Glutamatergic neuron (in vitro differentiated cells): ENCODE results near the gene RAPGEFL1. TPM values are rescaled to one million over a fixed set of nuclear protein-coding genes. Genes with fewer than 3 reads are reported as not detected.
"Not testable (repeated sequence)": the region's sequence is repeated elsewhere in the genome, so short reads cannot be mapped to it uniquely, and the experiment has no call there.

ENCODE experiments used
- DNase-seq: peaks from one replicate; pipeline ENCODE4 v3.0.0; 2022
- H3K27ac Mint-ChIP-seq: one replicate; pipeline ENCODE4 v1.8.0; 2020; ENCODE audit warnings: mild to moderate bottlenecking, mixed read lengths, inconsistent platforms; ENCODE audit not compliant: unreplicated experiment
- H3K27me3 Mint-ChIP-seq: one replicate; pipeline ENCODE4 v1.8.0; 2020; ENCODE audit warnings: mild to moderate bottlenecking, moderate library complexity, mixed read lengths, inconsistent platforms; ENCODE audit not compliant: unreplicated experiment
- H3K36me3 Mint-ChIP-seq: one replicate; pipeline ENCODE4 v1.8.0; 2020; ENCODE audit warnings: mild to moderate bottlenecking, mixed read lengths, inconsistent platforms; ENCODE audit not compliant: unreplicated experiment
- H3K4me1 Mint-ChIP-seq: one replicate; pipeline ENCODE4 v1.8.0; 2020; ENCODE audit warnings: mild to moderate bottlenecking, low read depth, mixed read lengths, inconsistent platforms; ENCODE audit not compliant: unreplicated experiment
- H3K4me3 Mint-ChIP-seq: one replicate; pipeline ENCODE4 v1.8.0; 2020; ENCODE audit warnings: mild to moderate bottlenecking, mixed read lengths, inconsistent platforms; ENCODE audit not compliant: unreplicated experiment
- H3K9me3 Mint-ChIP-seq: one replicate; pipeline ENCODE4 v1.8.0; 2020; ENCODE audit warnings: mild to moderate bottlenecking, moderate library complexity, mixed read lengths, inconsistent platforms; ENCODE audit not compliant: unreplicated experiment
- total RNA-seq: library from RNA; stranded (reverse); fragmentation: NEBNext Ultra II Directional; extraction: Animal tissue kit (Norgen Biotek cat#: 25700); gene quantifications from one replicate; pipeline ENCODE4 v1.2.1, GENCODE V29; 2021; ENCODE audit not compliant: unreplicated experiment
- TF ChIP-seq, protein P1 (sequence below): fragments of 200-600 bp; sonication (generic); IDR thresholded peaks from one replicate; pipeline ENCODE4 v1.5.0; 2021; ENCODE audit not compliant: partially characterized antibody, unreplicated experiment

The RAPGEFL1 gene
- total RNA-seq, 1 donor from 2014 or later, result 25.3 TPM

DNA sequence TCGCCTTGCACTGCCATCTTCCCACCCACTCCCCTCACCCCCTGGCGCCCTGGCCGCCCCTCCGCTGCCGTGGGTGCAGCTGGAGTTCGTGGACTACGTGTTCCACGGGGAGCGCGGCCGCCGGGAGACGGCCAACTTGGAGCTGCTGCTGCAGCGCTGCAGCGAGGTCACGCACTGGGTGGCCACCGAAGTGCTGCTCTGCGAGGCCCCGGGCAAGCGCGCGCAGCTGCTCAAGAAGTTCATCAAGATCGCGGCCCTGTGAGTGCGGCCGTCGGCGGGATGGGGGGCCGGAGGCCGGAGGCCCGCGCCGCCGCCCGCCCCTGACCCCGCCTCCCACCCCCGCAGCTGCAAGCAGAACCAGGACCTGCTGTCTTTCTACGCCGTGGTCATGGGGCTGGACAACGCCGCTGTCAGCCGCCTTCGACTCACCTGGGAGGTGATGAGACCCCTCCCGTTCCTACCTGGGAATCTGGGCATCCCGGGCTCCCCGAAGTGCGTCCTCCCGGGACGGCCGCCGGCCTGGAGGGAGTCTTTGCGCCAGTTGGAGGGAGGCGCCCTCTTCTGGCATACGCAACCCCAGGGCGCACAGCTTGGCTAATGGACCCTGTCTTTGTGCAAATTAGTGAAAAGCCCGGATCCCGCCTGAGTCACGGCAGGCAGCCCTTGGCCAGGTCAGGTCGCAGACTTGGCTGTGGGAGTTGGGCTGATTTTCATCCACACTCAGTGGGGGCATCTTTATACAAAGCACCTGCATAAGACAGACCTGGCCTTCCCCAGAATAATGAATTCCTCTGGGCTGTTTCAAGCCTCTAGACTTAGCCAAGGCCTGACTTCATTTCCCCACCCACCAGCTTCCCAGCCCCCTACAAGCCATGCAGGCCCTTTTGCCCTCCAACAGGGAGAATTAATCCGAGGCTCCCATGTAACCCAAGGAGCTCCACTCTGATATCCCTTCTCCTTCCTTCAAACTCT is 14.3 kb downstream of the RAPGEFL1 start:
- TF ChIP-seq, protein P1, sequence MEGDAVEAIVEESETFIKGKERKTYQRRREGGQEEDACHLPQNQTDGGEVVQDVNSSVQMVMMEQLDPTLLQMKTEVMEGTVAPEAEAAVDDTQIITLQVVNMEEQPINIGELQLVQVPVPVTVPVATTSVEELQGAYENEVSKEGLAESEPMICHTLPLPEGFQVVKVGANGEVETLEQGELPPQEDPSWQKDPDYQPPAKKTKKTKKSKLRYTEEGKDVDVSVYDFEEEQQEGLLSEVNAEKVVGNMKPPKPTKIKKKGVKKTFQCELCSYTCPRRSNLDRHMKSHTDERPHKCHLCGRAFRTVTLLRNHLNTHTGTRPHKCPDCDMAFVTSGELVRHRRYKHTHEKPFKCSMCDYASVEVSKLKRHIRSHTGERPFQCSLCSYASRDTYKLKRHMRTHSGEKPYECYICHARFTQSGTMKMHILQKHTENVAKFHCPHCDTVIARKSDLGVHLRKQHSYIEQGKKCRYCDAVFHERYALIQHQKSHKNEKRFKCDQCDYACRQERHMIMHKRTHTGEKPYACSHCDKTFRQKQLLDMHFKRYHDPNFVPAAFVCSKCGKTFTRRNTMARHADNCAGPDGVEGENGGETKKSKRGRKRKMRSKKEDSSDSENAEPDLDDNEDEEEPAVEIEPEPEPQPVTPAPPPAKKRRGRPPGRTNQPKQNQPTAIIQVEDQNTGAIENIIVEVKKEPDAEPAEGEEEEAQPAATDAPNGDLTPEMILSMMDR, result peak; percentile 4
- DNase-seq, result peak; percentile 77
- H3K27ac Mint-ChIP-seq, result peak overlapping the region; percentile 38
- peak overlapping the region; percentile 86 for H3K4me3 Mint-ChIP-seq
- peaks cover 10% of the 10 kb centered on the region for H3K27me3 Mint-ChIP-seq
- peaks cover 3% of the 10 kb centered on the region for H3K9me3 Mint-ChIP-seq
- peaks cover 4% of the 10 kb centered on the region for H3K36me3 Mint-ChIP-seq
- peaks cover 13% of the 10 kb centered on the region for H3K4me1 Mint-ChIP-seq

DNA sequence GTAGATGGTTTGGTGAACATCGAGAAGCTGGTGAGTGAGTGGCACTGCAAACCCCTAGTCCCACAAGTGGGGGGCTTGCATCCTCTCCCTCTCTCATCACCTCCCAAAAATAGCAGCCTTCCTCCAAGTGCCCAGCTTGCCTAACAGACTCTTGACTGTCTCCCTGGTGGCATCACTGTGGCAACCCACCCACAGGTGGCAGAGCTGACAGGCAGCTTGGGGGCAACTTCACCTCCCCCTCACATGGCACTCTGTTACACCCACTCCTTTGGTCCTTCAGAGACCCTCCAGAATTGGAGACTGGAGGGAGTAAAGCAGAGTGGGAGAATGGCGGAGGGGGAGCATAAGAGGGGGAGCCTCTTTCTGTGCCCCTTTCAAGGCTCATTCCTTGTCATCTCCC is 15.7 kb downstream of the RAPGEFL1 start:
- peaks cover 14% of the 10 kb centered on the region for H3K27me3 Mint-ChIP-seq
- peaks cover 8% of the 10 kb centered on the region for H3K9me3 Mint-ChIP-seq
- H3K4me3 Mint-ChIP-seq, result no peak overlapping the region
- DNase-seq, result no peak
- no peak overlapping the region for H3K27ac Mint-ChIP-seq
- H3K4me1 Mint-ChIP-seq, result peaks cover 13% of the 10 kb centered on the region
- H3K36me3 Mint-ChIP-seq, result peaks cover 4% of the 10 kb centered on the region
- TF ChIP-seq, protein P1, result no peak

DNA sequence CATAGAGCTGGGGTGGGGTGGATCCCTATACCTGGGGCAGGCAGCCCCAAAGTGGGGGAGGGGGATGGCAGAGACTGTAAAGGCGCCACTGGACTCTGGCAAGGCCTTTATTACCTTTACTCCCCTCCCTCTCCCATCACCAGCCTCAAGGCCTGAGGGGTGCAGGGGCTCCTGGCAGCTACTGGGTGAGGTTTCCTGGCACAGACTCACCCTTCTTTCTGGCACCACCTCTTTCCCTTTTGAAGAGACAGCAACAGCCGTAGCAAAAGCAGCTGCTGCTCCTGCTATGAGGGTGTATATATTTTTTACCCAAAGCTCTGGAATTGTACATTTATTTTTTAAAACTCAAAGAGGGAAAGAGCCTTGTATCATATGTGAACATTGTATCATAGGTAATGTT is 17.6 kb downstream of the RAPGEFL1 start:
- no peak for DNase-seq
- Mint-ChIP-seq H3K9me3 (peaks cover 8% of the 10 kb centered on the region), H3K36me3 (no peaks in the 10 kb centered on the region), H3K4me3 (no peak overlapping the region), H3K27ac (no peak overlapping the region), H3K27me3 (peaks cover 14% of the 10 kb centered on the region), H3K4me1 (peaks cover 13% of the 10 kb centered on the region)
- TF ChIP-seq, protein P1, result no peak

DNA sequence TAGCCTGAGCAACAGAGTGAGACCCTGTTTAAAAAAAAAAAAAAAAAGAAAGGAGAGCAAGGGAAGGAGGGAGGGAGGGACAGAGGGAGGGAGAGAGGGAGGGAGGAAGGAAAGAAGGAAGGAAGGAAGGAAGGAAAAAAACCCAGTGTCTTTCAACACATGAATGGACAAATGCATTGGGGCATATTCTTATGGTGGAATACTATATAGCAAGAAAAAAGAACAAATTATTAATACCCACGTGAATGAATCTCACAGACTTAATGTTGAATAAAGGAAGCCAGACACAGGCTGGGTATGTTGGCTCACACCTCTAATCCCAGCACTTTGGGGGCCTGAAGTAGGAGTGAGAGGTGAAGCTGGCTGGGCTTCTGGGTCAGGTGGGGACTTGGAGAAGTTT is 20.3 kb downstream of the RAPGEFL1 start:
- H3K27ac Mint-ChIP-seq, result no peak overlapping the region
- TF ChIP-seq, protein P1, result no peak
- peaks cover 9% of the 10 kb centered on the region for H3K27me3 Mint-ChIP-seq
- DNase-seq, result no peak
- peaks cover 12% of the 10 kb centered on the region for H3K4me1 Mint-ChIP-seq
- no peak overlapping the region for H3K4me3 Mint-ChIP-seq
- H3K36me3 Mint-ChIP-seq, result no peaks in the 10 kb centered on the region
- peaks cover 8% of the 10 kb centered on the region for H3K9me3 Mint-ChIP-seq

DNA sequence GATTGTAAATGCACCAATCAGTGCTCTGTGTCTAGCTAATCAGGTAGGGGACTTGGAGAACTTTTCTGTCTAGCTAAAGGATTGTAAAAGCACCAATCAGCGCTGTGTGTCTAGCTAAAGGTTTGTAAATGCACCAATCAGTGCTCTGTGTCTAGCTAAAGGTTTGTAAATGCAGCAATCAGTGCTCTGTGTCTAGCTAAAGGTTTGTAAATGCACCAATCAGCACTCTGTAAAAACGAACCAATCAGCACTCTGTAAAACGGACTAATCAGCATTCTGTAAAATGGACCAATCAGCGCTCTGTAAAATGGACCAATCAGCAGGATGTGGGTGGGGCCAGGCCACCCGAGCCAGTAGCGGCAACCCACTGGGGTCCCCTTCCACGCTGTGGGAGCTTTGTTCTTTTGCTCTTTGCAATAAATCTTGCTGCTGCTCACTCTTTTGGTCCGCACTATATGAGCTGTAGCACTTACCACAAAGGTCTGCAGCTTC is 20.7 kb downstream of the RAPGEFL1 start:
- not testable (repeated sequence) for H3K9me3 Mint-ChIP-seq, H3K27ac Mint-ChIP-seq, H3K27me3 Mint-ChIP-seq, H3K36me3 Mint-ChIP-seq, H3K4me3 Mint-ChIP-seq, DNase-seq
- peaks cover 12% of the 10 kb centered on the region for H3K4me1 Mint-ChIP-seq
